ENCODE results near the gene CCDC85A. TPM values are rescaled to one million over a fixed set of nuclear protein-coding genes. Genes with fewer than 3 reads are reported as not detected.
"Not testable (repeated sequence)": the region's sequence is repeated elsewhere in the genome, so short reads cannot be mapped to it uniquely, and the experiment has no call there.

CCDC85A gene
- not detected for polyA plus RNA-seq (2013, experiment 1 of 2)
- 0.25 TPM for polyA plus RNA-seq (2013, experiment 2 of 2)

DNA sequence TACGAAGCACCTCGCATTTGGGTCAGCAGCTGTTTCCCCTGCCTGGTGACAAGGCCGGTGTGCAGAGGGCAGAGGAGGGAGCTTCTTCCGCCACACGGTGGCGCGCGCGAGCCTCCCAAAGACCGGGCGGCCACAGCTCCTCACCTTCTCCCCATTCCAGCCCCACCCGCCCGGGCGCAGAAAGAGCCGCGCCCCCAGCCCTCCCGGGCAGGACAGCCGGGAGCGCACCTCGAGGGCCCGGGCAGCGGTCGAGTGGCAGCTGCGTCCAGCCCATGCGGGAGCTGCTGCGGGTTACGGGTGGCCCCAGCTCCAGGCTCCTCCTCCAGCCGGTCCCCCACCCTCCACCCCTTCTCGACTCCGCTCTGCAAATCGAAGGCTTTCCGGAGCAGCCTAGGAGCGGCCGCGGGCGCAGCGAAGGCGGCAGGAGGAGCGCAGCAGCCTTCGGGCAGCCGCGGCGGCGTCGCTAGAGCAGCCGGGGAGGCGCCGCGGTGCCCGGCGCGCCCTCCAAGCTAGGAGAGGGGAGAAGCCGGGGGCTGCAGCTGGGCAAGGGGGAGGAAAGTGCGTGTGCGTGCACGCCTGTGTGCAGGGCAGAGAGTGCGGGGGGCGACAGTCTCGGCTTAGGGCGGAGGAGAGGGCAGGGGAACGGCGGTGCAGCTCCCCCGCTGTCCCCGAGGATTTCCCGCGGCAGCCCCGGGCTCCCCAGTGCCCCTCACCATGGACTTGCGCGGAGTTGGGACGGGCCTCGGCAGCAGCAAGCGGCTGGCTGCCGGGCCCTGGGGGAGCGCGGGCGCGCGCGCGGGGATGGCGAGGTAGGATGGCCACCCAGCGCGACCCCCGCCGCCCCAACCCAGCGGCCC, at the start of gene CCDC85A:
Gene CCDC85A, plus strand, starts transcription at position 348 of the 857 bp plus-strand sequence. CDS start 635 bp downstream, outside the sequence.
- 1% methylated on average over 86 of the region's 86 CpGs for WGBS
- Histone ChIP-seq H3K9ac (ENCODE audit: low read depth, low read length) (no peak within 1 kb of the TSS; the same call in 1 of the 2 replicates), H3K9me3 (ENCODE audit: insufficient read depth, low read depth, low read length) (no peaks in the 10 kb centered on the region), H3K4me3 (ENCODE audit: low read length) (peak within 1 kb of the TSS; percentile 60), H3K27ac (ENCODE audit: low read depth, low read length) (no peak within 1 kb of the TSS), H3K4me1 (ENCODE audit: insufficient read depth, low read length) (peaks cover 12% of the 10 kb centered on the region; the same call in 1 of the 2 replicates), H3K27me3 (ENCODE audit: insufficient read depth, low read length) (peaks cover 100% of the 10 kb centered on the region), H3K36me3 (ENCODE audit: insufficient read depth, low read length) (no peaks in the 10 kb centered on the region)

DNA sequence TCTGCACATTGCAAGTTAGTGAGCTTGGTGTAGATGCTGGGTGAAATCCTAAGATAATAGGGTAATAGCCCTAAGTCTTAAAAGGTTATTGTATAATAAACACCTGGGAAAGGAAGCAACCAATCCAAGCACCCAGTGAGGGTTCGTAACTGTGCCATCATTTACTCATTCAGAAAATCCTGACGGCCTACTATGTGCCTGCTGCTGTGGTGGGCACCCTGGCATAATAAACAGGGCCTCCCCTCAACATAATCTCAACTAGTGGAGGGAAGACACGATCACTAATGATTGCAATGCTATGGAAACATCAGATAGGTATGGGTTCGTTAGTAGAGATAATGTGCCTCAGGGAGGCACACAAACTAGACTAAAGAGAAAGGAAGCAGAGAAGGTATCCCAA, 48.9 kb upstream of the CCDC85A start:
- Histone ChIP-seq H3K27me3 (ENCODE audit: insufficient read depth, low read length) (no peaks in the 10 kb centered on the region), H3K4me1 (ENCODE audit: insufficient read depth, low read length) (no peaks in the 10 kb centered on the region), H3K36me3 (ENCODE audit: insufficient read depth, low read length) (no peaks in the 10 kb centered on the region), H3K27ac (ENCODE audit: low read depth, low read length) (no peak overlapping the region), H3K4me3 (ENCODE audit: low read length) (no peak overlapping the region), H3K9ac (ENCODE audit: low read depth, low read length) (no peak overlapping the region), H3K9me3 (ENCODE audit: insufficient read depth, low read depth, low read length) (no peaks in the 10 kb centered on the region)
- 92% methylated on average over 4 of the region's 4 CpGs for WGBS

DNA sequence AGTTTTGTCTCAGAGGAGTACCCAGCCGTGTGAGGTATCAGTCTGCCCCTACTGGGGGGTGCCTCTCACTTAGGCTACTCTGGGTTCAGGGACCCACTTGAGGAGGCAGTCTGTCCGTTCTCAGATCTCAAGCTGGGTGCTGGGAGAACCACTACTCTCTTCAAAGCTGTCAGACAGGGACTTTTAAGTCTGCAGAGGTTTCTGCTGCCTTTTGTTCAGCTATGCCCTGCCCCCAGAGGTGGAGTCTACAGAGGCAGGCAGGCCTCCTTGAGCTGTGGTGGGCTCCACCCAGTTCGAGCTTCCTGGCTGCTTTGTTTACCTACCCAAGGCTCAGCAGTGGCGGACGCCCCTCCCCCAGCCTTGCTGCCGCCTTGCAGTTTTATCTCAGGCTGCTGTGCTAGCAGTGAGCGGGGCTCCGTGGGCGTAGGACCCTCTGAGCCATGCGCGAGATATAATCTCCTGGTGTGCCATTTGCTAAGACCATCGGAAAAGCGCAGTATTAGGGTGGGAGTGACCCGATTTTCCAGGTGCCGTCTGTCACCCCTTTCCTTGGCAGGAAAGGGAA, 41.2 kb upstream of the CCDC85A start:
- H3K4me3 ChIP-seq (ENCODE audit: low read length); H3K27me3 ChIP-seq (ENCODE audit: insufficient read depth, low read length); H3K27ac ChIP-seq (ENCODE audit: low read depth, low read length); H3K4me1 ChIP-seq (ENCODE audit: insufficient read depth, low read length); H3K9ac ChIP-seq (ENCODE audit: low read depth, low read length); H3K9me3 ChIP-seq (ENCODE audit: insufficient read depth, low read depth, low read length); H3K36me3 ChIP-seq (ENCODE audit: insufficient read depth, low read length): not testable (repeated sequence)
- WGBS = 85% methylated on average over 15 of the region's 15 CpGs

DNA sequence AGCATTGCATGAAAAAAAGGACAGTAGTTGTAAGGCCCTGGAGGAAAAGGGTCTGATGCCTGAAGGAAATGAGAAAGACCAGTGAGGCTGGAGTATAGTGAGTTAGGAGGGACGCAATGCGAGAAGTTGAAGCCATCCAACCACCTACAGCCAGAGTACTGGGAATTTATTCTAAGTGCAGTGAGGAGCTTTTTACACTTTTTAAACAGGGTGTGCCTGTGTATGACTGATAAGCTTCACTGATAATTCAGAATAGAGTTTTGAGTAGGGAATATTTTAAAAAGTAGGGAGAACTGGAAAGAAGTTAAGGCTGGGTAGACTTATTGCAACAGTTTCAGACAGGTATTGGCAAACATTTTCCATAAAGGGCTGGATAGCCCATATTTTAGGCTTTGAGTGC, 35.9 kb upstream of the CCDC85A start:
- WGBS = 94% methylated on average over 2 of the region's 2 CpGs
- H3K27me3 ChIP-seq (ENCODE audit: insufficient read depth, low read length) = no peaks in the 10 kb centered on the region
- H3K36me3 ChIP-seq (ENCODE audit: insufficient read depth, low read length) = no peaks in the 10 kb centered on the region
- H3K27ac ChIP-seq (ENCODE audit: low read depth, low read length) = no peak overlapping the region
- no peaks in the 10 kb centered on the region for H3K4me1 ChIP-seq (ENCODE audit: insufficient read depth, low read length)
- no peak overlapping the region for H3K4me3 ChIP-seq (ENCODE audit: low read length)
- 0 out of 2 replicates have a peak, but pooled peaks cover 4% of the 10 kb centered on the region for H3K9me3 ChIP-seq (ENCODE audit: insufficient read depth, low read depth, low read length)
- no peak overlapping the region for H3K9ac ChIP-seq (ENCODE audit: low read depth, low read length)

- Histone ChIP-seq H3K36me3 (ENCODE audit: insufficient read depth, low read length) (no peaks in the 10 kb centered on the region), H3K4me1 (ENCODE audit: insufficient read depth, low read length) (no peaks in the 10 kb centered on the region), H3K4me3 (ENCODE audit: low read length) (no peak overlapping the region), H3K9me3 (ENCODE audit: insufficient read depth, low read depth, low read length) (no peaks in the 10 kb centered on the region), H3K27me3 (ENCODE audit: insufficient read depth, low read length) (no peaks in the 10 kb centered on the region), H3K9ac (ENCODE audit: low read depth, low read length) (no peak overlapping the region), H3K27ac (ENCODE audit: low read depth, low read length) (no peak overlapping the region)
- WGBS = 92% methylated on average over 3 of the region's 3 CpGs
Observed at GRCh38 chr2:56148825-56149224, 35.0 kb upstream of the CCDC85A start.

DNA sequence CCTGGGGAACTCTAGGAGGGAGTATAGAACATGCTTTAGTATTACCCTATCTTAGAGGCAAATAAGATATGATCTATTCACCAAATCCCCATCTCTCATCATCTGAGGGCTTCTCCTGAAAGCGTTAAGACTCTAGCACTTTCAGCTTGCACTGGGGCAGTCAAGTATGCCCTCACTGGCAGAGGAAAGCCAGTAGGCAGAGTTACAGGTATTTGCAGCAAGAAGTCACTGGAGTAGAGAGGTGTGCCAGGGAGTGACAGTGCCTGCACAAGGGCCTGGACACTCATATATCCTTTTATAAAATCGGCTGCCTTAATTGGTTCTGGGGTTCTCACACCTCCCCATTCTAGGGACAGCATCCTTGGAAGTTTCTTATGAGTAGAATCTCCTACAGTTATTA, 31.9 kb upstream of the CCDC85A start:
- H3K4me3 ChIP-seq (ENCODE audit: low read length) = no peak overlapping the region
- 69% methylated on average over 1 of the region's 2 CpGs for WGBS
- no peaks in the 10 kb centered on the region for H3K27me3 ChIP-seq (ENCODE audit: insufficient read depth, low read length)
- H3K27ac ChIP-seq (ENCODE audit: low read depth, low read length) = no peak overlapping the region
- H3K9me3 ChIP-seq (ENCODE audit: insufficient read depth, low read depth, low read length) = no peaks in the 10 kb centered on the region
- no peak overlapping the region for H3K9ac ChIP-seq (ENCODE audit: low read depth, low read length)
- no peaks in the 10 kb centered on the region for H3K36me3 ChIP-seq (ENCODE audit: insufficient read depth, low read length)
- H3K4me1 ChIP-seq (ENCODE audit: insufficient read depth, low read length) = no peaks in the 10 kb centered on the region

- H3K27ac ChIP-seq (ENCODE audit: low read depth, low read length) = no peak overlapping the region
- H3K9ac ChIP-seq (ENCODE audit: low read depth, low read length) = no peak overlapping the region
- H3K9me3 ChIP-seq (ENCODE audit: insufficient read depth, low read depth, low read length) = no peaks in the 10 kb centered on the region
- WGBS = 50% methylated on average over 2 of the region's 2 CpGs
- H3K36me3 ChIP-seq (ENCODE audit: insufficient read depth, low read length) = no peaks in the 10 kb centered on the region
- H3K4me1 ChIP-seq (ENCODE audit: insufficient read depth, low read length) = no peaks in the 10 kb centered on the region
- H3K27me3 ChIP-seq (ENCODE audit: insufficient read depth, low read length) = no peaks in the 10 kb centered on the region
- H3K4me3 ChIP-seq (ENCODE audit: low read length) = no peak overlapping the region
Observed at GRCh38 chr2:56155188-56155587, 28.6 kb upstream of the CCDC85A start.

DNA sequence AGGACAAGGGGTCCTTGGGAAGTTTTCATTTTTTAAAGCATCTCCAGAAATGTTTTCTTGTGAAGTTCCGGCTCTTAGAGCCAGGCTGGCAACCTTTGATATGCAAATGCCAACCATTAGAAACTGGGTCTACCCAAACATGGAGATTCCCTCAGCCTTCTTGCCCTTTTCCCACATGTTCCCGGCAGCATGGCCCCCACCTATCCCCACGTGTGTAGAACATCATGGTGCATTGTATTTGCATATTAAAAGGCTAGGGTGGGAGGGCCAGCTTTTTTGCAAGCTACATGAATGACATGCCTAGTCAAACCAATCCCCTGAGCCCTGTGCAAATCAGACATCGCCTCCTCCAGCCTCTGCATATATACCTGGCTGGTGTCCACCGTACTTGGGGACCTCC, 23.9 kb upstream of the CCDC85A start:
- not testable (repeated sequence) for H3K9ac ChIP-seq (ENCODE audit: low read depth, low read length); H3K4me3 ChIP-seq (ENCODE audit: low read length); H3K27ac ChIP-seq (ENCODE audit: low read depth, low read length); H3K27me3 ChIP-seq (ENCODE audit: insufficient read depth, low read length); H3K36me3 ChIP-seq (ENCODE audit: insufficient read depth, low read length); H3K9me3 ChIP-seq (ENCODE audit: insufficient read depth, low read depth, low read length); H3K4me1 ChIP-seq (ENCODE audit: insufficient read depth, low read length)
- 48% methylated on average over 5 of the region's 5 CpGs for WGBS

GRCh38 chr2:56167616-56168562, 15.9 kb upstream of the CCDC85A start:
- Histone ChIP-seq H3K27ac (ENCODE audit: low read depth, low read length) (no peak overlapping the region), H3K9me3 (ENCODE audit: insufficient read depth, low read depth, low read length) (no peaks in the 10 kb centered on the region), H3K27me3 (ENCODE audit: insufficient read depth, low read length) (peaks cover 46% of the 10 kb centered on the region), H3K9ac (ENCODE audit: low read depth, low read length) (no peak overlapping the region), H3K4me1 (ENCODE audit: insufficient read depth, low read length) (no peaks in the 10 kb centered on the region), H3K4me3 (ENCODE audit: low read length) (no peak overlapping the region), H3K36me3 (ENCODE audit: insufficient read depth, low read length) (no peaks in the 10 kb centered on the region)
- 97% methylated on average over 3 of the region's 4 CpGs for WGBS

DNA sequence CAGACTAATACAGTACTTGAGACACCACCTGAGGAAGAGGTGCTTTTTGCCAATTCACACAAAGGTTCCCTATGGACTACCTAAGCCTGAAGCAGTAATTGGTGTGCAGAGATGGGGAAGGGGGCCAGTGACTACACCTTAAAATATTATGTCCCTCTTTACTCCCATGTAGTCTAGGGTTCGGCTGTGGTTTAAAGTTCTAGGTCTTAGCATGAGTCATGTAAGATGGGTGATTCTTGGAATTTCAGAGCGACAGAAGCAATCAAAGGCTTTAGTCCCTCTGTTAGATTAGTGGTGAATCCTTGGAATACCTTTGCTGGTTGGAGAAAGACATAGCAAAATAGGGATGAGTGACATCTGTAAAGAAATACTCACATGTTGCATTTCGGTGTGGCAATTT, 14.3 kb upstream of the CCDC85A start:
- Histone ChIP-seq H3K4me3 (ENCODE audit: low read length) (no peak overlapping the region), H3K27ac (ENCODE audit: low read depth, low read length) (no peak overlapping the region), H3K27me3 (ENCODE audit: insufficient read depth, low read length) (peaks cover 46% of the 10 kb centered on the region), H3K9me3 (ENCODE audit: insufficient read depth, low read depth, low read length) (no peaks in the 10 kb centered on the region), H3K4me1 (ENCODE audit: insufficient read depth, low read length) (no peaks in the 10 kb centered on the region), H3K9ac (ENCODE audit: low read depth, low read length) (no peak overlapping the region), H3K36me3 (ENCODE audit: insufficient read depth, low read length) (no peaks in the 10 kb centered on the region)
- 77% methylated on average over 3 of the region's 3 CpGs for WGBS

GRCh38 chr2:56170504-56170903, 13.3 kb upstream of the CCDC85A start:
- 74% methylated on average over 5 of the region's 5 CpGs for WGBS
- no peak overlapping the region for H3K4me3 ChIP-seq (ENCODE audit: low read length)
- no peaks in the 10 kb centered on the region for H3K4me1 ChIP-seq (ENCODE audit: insufficient read depth, low read length)
- no peaks in the 10 kb centered on the region for H3K36me3 ChIP-seq (ENCODE audit: insufficient read depth, low read length)
- peaks cover 52% of the 10 kb centered on the region for H3K27me3 ChIP-seq (ENCODE audit: insufficient read depth, low read length)
- H3K9ac ChIP-seq (ENCODE audit: low read depth, low read length) = no peak overlapping the region
- no peak overlapping the region for H3K27ac ChIP-seq (ENCODE audit: low read depth, low read length)
- H3K9me3 ChIP-seq (ENCODE audit: insufficient read depth, low read depth, low read length) = no peaks in the 10 kb centered on the region

All from HUES64 (cell line).